Measurements from ENCODE around the gene SLC5A11.

GRCh38 chr16:24935336-24935735, 89.6 kb downstream of the SLC5A11 start:
- TF ChIP-seq EZH2phosphoT487 (IDR thresholded peaks at IDR 0.05; ENCODE audit: borderline replicate concordance, low read length) (no peak), EZH2 (IDR thresholded peaks at IDR 0.05; ENCODE audit: low read length, unreplicated experiment) (no peak)
